B cell (primary cell): ENCODE results near the gene MYO1E. TPM values are rescaled to one million over a fixed set of nuclear protein-coding genes. Genes with fewer than 3 reads are reported as not detected.

Source experiments
- ATAC-seq: fragments of 200-7000 bp; cut with Tn5 transposase; one replicate; pipeline ENCODE4 v1.10.0; 2021; ENCODE audit warnings: low read depth, mild to moderate bottlenecking, moderate number of reproducible peaks, moderate library complexity
- CTCF ChIA-PET: fragments of 350-600 bp; sonication (Branson Sonifier 250); formaldehyde crosslinking; loops from one replicate; lab custom pipeline; 2021; ENCODE audit warnings: antibody characterized with exemption, inconsistent platforms; lab: Charles Lee
- POLR2A ChIA-PET: fragments of 350-600 bp; sonication (Branson Sonifier 250); formaldehyde crosslinking; loops from one replicate; lab custom pipeline; 2021; ENCODE audit warnings: antibody characterized with exemption; lab: Charles Lee
- DNase-seq: peaks from one replicate; pipeline ENCODE4 v3.0.0; 2013
- H2AFZ ChIP-seq: 2 replicates; pipeline ENCODE4 v1.6.1; 2012; ENCODE audit warnings: mild to moderate bottlenecking, low read depth, low read length; ENCODE audit not compliant: insufficient read depth, poor library complexity, severe bottlenecking
- H3K27ac ChIP-seq, 2 donors: 1 replicate in 1 of 2; 2 replicates in 1 of 2; pipeline ENCODE4 v1.5.1; 2012 to 2013; ENCODE audit warnings: low read length in 2 of 2, mild to moderate bottlenecking in 2 of 2, moderate library complexity in 1 of 2
- H3K27me3 ChIP-seq, 4 experiments: fragments of 200-600 bp in 1 of 4; sonication (generic) in 1 of 4; replicated peaks in 1 of 4; 1 replicate in 2 of 4; 2 replicates in 2 of 4; pipeline versions ENCODE4 v1.6.1 to v1.7.0; 2013 to 2016; ENCODE audit warnings: low read length in 3 of 4, mild to moderate bottlenecking in 2 of 4, mixed read lengths in 1 of 4, moderate library complexity in 1 of 4; ENCODE audit not compliant: insufficient read depth in 4 of 4, control insufficient read depth in 3 of 4; ENCODE audit errors: control extremely low read depth in 1 of 4
- H3K36me3 ChIP-seq, 2 experiments: replicated peaks in 1 of 2; 1 replicate in 1 of 2; 2 replicates in 1 of 2; pipeline versions ENCODE4 v1.6.1 to v1.7.1; 2013; ENCODE audit warnings: low read length in 1 of 2; ENCODE audit not compliant: insufficient read depth in 2 of 2, control insufficient read depth in 1 of 2; ENCODE audit errors: control extremely low read depth in 1 of 2, extremely low read depth in 1 of 2
- H3K4me1 ChIP-seq, 2 donors: fragments of 200-600 bp in 1 of 2; sonication (generic) in 1 of 2; 1 replicate in 1 of 2; 2 replicates in 1 of 2; pipeline versions ENCODE4 v1.5.1 to v1.6.1; 2013 to 2017; ENCODE audit warnings: low read length in 2 of 2; ENCODE audit not compliant: control insufficient read depth in 2 of 2, insufficient read depth in 2 of 2
- H3K4me2 ChIP-seq: replicated peaks from 2 replicates; pipeline ENCODE3; 2012; ENCODE audit warnings: mild to moderate bottlenecking, low read depth, low read length; ENCODE audit not compliant: poor library complexity, severe bottlenecking
- H3K4me3 ChIP-seq, 5 experiments: fragments of 200-600 bp in 1 of 5; sonication (generic) in 1 of 5; 1 replicate in 3 of 5; 2 replicates in 2 of 5; pipeline versions ENCODE4 v1.5.1 to v1.7.0; 2011 to 2016; ENCODE audit warnings: low read length in 4 of 5, mild to moderate bottlenecking in 4 of 5, low read depth in 2 of 5, control low read depth in 1 of 5, moderate library complexity in 1 of 5; ENCODE audit not compliant: insufficient read depth in 1 of 5; ENCODE audit errors: control extremely low read depth in 1 of 5, extremely low read depth in 1 of 5
- H3K79me2 ChIP-seq: fragments of 200-600 bp; sonication (generic); one replicate; pipeline ENCODE4 v1.6.0; 2016; ENCODE audit warnings: low read length; ENCODE audit not compliant: control insufficient read depth, insufficient read depth
- H3K9ac ChIP-seq: fragments of 200-600 bp; sonication (generic); 2 replicates; pipeline ENCODE4 v1.6.1; 2017; ENCODE audit warnings: mild to moderate bottlenecking, low read length, moderate library complexity
- H3K9me3 ChIP-seq, 3 donors: one replicate each; pipeline versions ENCODE4 v1.6.1 to v1.7.1; 2013; ENCODE audit warnings: low read length in 2 of 3; ENCODE audit not compliant: control insufficient read depth in 2 of 3, insufficient read depth in 1 of 3; ENCODE audit errors: control extremely low read depth in 1 of 3
- H4K20me1 ChIP-seq: 2 replicates; pipeline ENCODE4 v1.6.0; 2012; ENCODE audit warnings: mild to moderate bottlenecking, low read length; ENCODE audit not compliant: insufficient read depth, control insufficient read depth, poor library complexity, severe bottlenecking
- H3K27ac Mint-ChIP-seq: one replicate; pipeline ENCODE4 v1.8.0; 2021; ENCODE audit warnings: mixed read lengths
- H3K27me3 Mint-ChIP-seq: one replicate; pipeline ENCODE4 v1.8.0; 2021; ENCODE audit warnings: mixed read lengths
- H3K4me1 Mint-ChIP-seq: one replicate; pipeline ENCODE4 v1.8.0; 2021; ENCODE audit warnings: mixed read lengths
- H3K4me3 Mint-ChIP-seq: one replicate; pipeline ENCODE4 v1.8.0; 2021; ENCODE audit warnings: mixed read lengths
- H3K9me3 Mint-ChIP-seq: one replicate; pipeline ENCODE4 v1.8.0; 2022; ENCODE audit warnings: mixed read lengths; ENCODE audit not compliant: insufficient read depth
- EZH2 ChIP-seq: IDR thresholded peaks from 2 replicates; pipeline ENCODE4 v1.6.1; 2012; ENCODE audit warnings: borderline replicate concordance, low read depth, mild to moderate bottlenecking, moderate library complexity, low read length; ENCODE audit not compliant: insufficient read depth, poor library complexity, severe bottlenecking
- WGBS: methylation state at CpG from one replicate; pipeline ENCODE4 v1.1.5; 2013; ENCODE audit warnings: missing lambda C conversion rate; ENCODE audit not compliant: insufficient coverage; 5-methylcytosine and 5-hydroxymethylcytosine counted together
- intact Hi-C: fragments of 100-400 bp; cut with micrococcal nuclease; formaldehyde crosslinking; loops from one replicate; pipeline ENCODE4 v1.10.0; 2022
- polyA plus RNA-seq: library from polyadenylated mRNA; depleted of rRNA; stranded (reverse); fragments of >200 nt; gene quantifications from 2 replicates; pipeline ENCODE4 v1.2.3, GENCODE V29; 2012
- total RNA-seq, 2 donors: library from RNA; stranded (reverse); fragments of 120-200 nt in 1 of 2; gene quantifications; 1 replicate in 1 of 2; 2 replicates in 1 of 2; pipeline versions ENCODE4 v1.2.3 to v1.2.4, GENCODE V29; 2013 to 2022
- TF ChIP-seq, protein P1 (sequence below): fragments of 200-600 bp; IDR thresholded peaks from one replicate; pipeline ENCODE4 v1.8.0; 2022; ENCODE audit warnings: antibody characterized with exemption, mild to moderate bottlenecking

Gene MYO1E
- total and polyA plus RNA-seq, 2 donors (not counting 1 experiment from before 2014, with no cell fraction given) = 11.9 to 100.0 TPM

- POLR2A ChIA-PET = interaction anchor here (1.0 kb wide), 1 partner anchor 18 kb away, joined by 3 read pairs; no protein-coding TSS in a partner anchor
- DNase-seq (no peak), ATAC-seq (no peak)
- intact Hi-C loops = no loop called here
- H3K9me3 ChIP-seq = no peaks in the 10 kb centered on the region
- peaks cover 27% of the 10 kb centered on the region for H3K4me1 Mint-ChIP-seq
- H3K9ac ChIP-seq = no peak overlapping the region
- no peaks in the 10 kb centered on the region for H3K36me3 ChIP-seq
- H3K27ac ChIP-seq = no peak overlapping the region
- no peak overlapping the region for H2AFZ ChIP-seq
- no peak overlapping the region for H3K4me3 Mint-ChIP-seq
- no peak overlapping the region for H3K4me3 ChIP-seq
- peaks cover 99% of the 10 kb centered on the region for H3K79me2 ChIP-seq
- H3K27ac Mint-ChIP-seq = peak overlapping the region; percentile 10
- peaks cover 47% of the 10 kb centered on the region for H4K20me1 ChIP-seq
- no peak overlapping the region for H3K4me2 ChIP-seq
- no peaks in the 10 kb centered on the region for H3K27me3 ChIP-seq
- CTCF ChIA-PET = no interaction called here
- no peaks in the 10 kb centered on the region for H3K9me3 Mint-ChIP-seq
- TF ChIP-seq, protein P1, sequence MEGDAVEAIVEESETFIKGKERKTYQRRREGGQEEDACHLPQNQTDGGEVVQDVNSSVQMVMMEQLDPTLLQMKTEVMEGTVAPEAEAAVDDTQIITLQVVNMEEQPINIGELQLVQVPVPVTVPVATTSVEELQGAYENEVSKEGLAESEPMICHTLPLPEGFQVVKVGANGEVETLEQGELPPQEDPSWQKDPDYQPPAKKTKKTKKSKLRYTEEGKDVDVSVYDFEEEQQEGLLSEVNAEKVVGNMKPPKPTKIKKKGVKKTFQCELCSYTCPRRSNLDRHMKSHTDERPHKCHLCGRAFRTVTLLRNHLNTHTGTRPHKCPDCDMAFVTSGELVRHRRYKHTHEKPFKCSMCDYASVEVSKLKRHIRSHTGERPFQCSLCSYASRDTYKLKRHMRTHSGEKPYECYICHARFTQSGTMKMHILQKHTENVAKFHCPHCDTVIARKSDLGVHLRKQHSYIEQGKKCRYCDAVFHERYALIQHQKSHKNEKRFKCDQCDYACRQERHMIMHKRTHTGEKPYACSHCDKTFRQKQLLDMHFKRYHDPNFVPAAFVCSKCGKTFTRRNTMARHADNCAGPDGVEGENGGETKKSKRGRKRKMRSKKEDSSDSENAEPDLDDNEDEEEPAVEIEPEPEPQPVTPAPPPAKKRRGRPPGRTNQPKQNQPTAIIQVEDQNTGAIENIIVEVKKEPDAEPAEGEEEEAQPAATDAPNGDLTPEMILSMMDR = no peak
- no peak for TF ChIP-seq EZH2
- WGBS = 95% methylated on average over 5 of the region's 14 CpGs
- H3K27me3 Mint-ChIP-seq = no peaks in the 10 kb centered on the region
- no peaks in the 10 kb centered on the region for H3K4me1 ChIP-seq
These were observed 89.9 kb downstream of the MYO1E start for GRCh38 chr15:59282515-59283337.

GRCh38 chr15:59281699-59282098 is 91.0 kb downstream of the MYO1E start:
- ChIA-PET POLR2A (interaction anchor here (0.5 kb wide), 1 partner anchor 15 kb away, joined by 4 read pairs; no protein-coding TSS in a partner anchor), CTCF (no interaction called here)
- H3K9me3 Mint-ChIP-seq = no peaks in the 10 kb centered on the region
- H4K20me1 ChIP-seq = peaks cover 41% of the 10 kb centered on the region
- no peak overlapping the region for H3K9ac ChIP-seq
- H3K27ac Mint-ChIP-seq = no peak overlapping the region
- H2AFZ ChIP-seq = no peak overlapping the region
- TF ChIP-seq EZH2 = no peak
- no peaks in the 10 kb centered on the region for H3K27me3 ChIP-seq
- DNase-seq (no peak), ATAC-seq (no peak)
- intact Hi-C loops = no loop called here
- H3K4me3 ChIP-seq = no peak overlapping the region
- no peaks in the 10 kb centered on the region for H3K4me1 ChIP-seq
- no peak overlapping the region for H3K4me3 Mint-ChIP-seq
- WGBS = 94% methylated on average over 4 of the region's 5 CpGs
- H3K9me3 ChIP-seq = no peaks in the 10 kb centered on the region
- no peaks in the 10 kb centered on the region for H3K27me3 Mint-ChIP-seq
- H3K36me3 ChIP-seq = no peaks in the 10 kb centered on the region
- H3K79me2 ChIP-seq = peaks cover 99% of the 10 kb centered on the region
- no peak overlapping the region for H3K4me2 ChIP-seq
- no peak overlapping the region for H3K27ac ChIP-seq
- H3K4me1 Mint-ChIP-seq = peaks cover 30% of the 10 kb centered on the region
